Measurements from ENCODE around the gene SERPINB2.

DNA sequence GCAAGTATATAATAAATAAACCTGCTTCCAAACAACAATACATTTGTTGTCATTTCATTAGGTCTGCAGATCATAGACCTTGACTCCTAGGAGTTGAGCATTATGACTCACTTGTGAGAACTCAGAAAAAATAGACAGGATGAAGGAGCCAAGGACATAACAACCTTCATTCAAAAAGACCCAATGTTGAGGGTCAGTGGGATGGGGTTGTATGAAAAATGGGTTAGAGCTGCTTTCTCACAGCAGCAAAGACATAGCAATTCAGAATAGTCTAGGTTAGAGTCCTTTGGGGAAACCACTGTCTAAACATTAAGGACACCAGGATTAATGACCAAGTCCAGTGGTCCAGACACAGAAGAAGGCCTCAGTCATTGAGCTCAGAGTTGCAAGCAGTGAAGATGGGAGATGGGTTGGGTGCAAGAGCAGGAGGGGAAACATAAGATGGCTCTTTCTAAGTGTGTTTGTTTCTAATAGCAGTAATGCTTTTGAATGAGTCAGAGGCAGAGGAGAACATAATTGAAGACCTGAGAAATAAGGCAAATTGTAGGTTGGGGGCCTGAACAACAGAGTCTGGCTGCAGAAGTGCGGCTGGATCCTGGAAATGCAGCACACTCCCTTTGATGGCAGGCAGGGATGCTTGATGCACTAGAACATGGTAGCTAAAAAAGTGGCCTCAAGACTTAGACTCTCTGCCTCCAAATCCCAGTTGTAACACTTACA is 16.5 kb downstream of the SERPINB2 start:
- TF ChIP-seq CTCF (IDR thresholded peaks at IDR 0.05) (no peak), ATF3 (CRISPR knock-in tag; conservative IDR thresholded peaks at IDR 0.05) (no peak), ESRRA (CRISPR knock-in tag; IDR thresholded peaks at IDR 0.05; ENCODE audit: borderline replicate concordance) (no peak), ELF4 (CRISPR knock-in tag; IDR thresholded peaks at IDR 0.05; ENCODE audit: low read depth) (no peak), SOX15 (CRISPR knock-in tag; IDR thresholded peaks at IDR 0.05) (no peak), ZNF263 (CRISPR knock-in tag; IDR thresholded peaks at IDR 0.05; ENCODE audit: low read depth) (no peak)
- TF ChIP-seq, protein P1, sequence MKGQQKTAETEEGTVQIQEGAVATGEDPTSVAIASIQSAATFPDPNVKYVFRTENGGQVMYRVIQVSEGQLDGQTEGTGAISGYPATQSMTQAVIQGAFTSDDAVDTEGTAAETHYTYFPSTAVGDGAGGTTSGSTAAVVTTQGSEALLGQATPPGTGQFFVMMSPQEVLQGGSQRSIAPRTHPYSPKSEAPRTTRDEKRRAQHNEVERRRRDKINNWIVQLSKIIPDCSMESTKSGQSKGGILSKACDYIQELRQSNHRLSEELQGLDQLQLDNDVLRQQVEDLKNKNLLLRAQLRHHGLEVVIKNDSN (CRISPR knock-in tag; IDR thresholded peaks at IDR 0.05) = no peak

Data from WTC11 (cell line).